ENCODE data around the gene LHCGR. TPM values are rescaled to one million over a fixed set of nuclear protein-coding genes. Genes with fewer than 3 reads are reported as not detected.
"Not testable (repeated sequence)": the region's sequence is repeated elsewhere in the genome, so short reads cannot be mapped to it uniquely, and the experiment has no call there.

Gene LHCGR
- total RNA-seq, 1 donor from 2014 or later, result not detected

DNA sequence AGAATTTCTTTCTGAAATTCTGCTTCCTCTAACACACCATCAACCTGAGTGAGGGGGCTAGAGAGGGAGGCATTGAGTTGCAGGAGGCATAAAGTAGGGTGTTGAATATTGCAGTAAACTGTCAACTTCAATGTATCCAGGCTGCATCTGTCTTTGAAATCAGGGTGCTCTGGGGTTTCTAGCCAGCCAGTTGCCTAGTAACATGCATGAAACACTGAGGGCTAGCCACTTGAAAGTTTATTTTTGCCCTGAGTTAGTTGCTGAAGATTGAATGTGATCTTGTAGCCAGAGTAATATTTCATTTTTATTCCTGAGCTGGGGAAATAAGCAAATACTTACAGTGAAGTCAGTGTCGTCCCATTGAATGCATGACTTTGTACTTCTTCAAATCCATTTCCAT, 41.9 kb downstream of the LHCGR start:
- no peak overlapping the region for H3K27ac Mint-ChIP-seq (ENCODE audit: unreplicated experiment)
- peaks cover 49% of the 10 kb centered on the region for H3K4me1 Mint-ChIP-seq (ENCODE audit: unreplicated experiment)
- H3K27me3 Mint-ChIP-seq (ENCODE audit: unreplicated experiment), result no peaks in the 10 kb centered on the region
- no peak overlapping the region for H3K4me3 Mint-ChIP-seq (ENCODE audit: unreplicated experiment)
- H3K9me3 Mint-ChIP-seq (ENCODE audit: unreplicated experiment), result no peaks in the 10 kb centered on the region
- no peak for DNase-seq (ENCODE audit: extremely low spot score, unreplicated experiment)
- no peaks in the 10 kb centered on the region for H3K36me3 Mint-ChIP-seq (ENCODE audit: unreplicated experiment)
- TF ChIP-seq, protein P1, sequence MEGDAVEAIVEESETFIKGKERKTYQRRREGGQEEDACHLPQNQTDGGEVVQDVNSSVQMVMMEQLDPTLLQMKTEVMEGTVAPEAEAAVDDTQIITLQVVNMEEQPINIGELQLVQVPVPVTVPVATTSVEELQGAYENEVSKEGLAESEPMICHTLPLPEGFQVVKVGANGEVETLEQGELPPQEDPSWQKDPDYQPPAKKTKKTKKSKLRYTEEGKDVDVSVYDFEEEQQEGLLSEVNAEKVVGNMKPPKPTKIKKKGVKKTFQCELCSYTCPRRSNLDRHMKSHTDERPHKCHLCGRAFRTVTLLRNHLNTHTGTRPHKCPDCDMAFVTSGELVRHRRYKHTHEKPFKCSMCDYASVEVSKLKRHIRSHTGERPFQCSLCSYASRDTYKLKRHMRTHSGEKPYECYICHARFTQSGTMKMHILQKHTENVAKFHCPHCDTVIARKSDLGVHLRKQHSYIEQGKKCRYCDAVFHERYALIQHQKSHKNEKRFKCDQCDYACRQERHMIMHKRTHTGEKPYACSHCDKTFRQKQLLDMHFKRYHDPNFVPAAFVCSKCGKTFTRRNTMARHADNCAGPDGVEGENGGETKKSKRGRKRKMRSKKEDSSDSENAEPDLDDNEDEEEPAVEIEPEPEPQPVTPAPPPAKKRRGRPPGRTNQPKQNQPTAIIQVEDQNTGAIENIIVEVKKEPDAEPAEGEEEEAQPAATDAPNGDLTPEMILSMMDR (IDR thresholded peaks at IDR 0.05), result no peak

DNA sequence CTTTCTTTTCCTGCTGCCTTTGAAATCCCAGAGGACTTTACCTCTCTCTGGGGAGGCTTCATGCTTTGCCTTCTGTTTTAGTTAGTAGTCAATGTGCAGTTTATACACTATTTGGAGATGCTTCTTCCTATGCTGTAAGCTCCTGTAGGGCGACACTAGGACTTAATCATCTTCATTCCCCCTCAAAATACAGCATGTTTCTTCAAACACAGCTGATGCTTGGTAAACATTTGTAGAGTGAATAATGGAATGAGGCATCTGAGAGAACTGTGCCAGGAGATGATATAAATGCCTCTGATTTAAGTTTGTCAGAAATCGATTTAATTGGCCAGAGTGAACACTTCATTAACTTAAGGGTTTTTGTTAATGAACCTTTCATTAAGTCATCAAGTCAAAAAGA, 43.4 kb downstream of the LHCGR start:
- no peak for DNase-seq (ENCODE audit: extremely low spot score, unreplicated experiment)
- Mint-ChIP-seq H3K36me3 (ENCODE audit: unreplicated experiment) (no peaks in the 10 kb centered on the region), H3K4me3 (ENCODE audit: unreplicated experiment) (no peak overlapping the region), H3K4me1 (ENCODE audit: unreplicated experiment) (peaks cover 36% of the 10 kb centered on the region), H3K27ac (ENCODE audit: unreplicated experiment) (no peak overlapping the region), H3K9me3 (ENCODE audit: unreplicated experiment) (no peaks in the 10 kb centered on the region), H3K27me3 (ENCODE audit: unreplicated experiment) (no peaks in the 10 kb centered on the region)
- TF ChIP-seq, protein P1 (IDR thresholded peaks at IDR 0.05), result no peak

DNA sequence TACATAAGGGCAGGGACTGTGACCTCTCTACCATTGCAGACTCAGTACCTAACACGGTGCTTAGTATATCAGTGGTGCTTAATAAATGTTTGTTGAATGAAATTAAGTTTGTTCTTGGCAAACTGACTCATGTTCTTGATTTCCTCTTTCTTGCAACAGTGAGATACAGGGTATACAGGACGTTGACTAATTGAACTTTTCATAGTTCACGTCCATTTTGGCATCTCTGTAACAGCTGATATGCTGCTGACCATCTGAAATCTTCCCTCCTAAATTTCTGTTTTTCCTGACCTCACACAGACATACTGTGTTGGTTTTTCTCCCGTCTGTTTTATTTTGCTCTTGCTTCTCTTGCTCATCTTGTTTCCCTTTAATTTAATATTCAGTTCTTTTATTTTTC, 44.2 kb downstream of the LHCGR start:
- no peaks in the 10 kb centered on the region for H3K9me3 Mint-ChIP-seq (ENCODE audit: unreplicated experiment)

DNA sequence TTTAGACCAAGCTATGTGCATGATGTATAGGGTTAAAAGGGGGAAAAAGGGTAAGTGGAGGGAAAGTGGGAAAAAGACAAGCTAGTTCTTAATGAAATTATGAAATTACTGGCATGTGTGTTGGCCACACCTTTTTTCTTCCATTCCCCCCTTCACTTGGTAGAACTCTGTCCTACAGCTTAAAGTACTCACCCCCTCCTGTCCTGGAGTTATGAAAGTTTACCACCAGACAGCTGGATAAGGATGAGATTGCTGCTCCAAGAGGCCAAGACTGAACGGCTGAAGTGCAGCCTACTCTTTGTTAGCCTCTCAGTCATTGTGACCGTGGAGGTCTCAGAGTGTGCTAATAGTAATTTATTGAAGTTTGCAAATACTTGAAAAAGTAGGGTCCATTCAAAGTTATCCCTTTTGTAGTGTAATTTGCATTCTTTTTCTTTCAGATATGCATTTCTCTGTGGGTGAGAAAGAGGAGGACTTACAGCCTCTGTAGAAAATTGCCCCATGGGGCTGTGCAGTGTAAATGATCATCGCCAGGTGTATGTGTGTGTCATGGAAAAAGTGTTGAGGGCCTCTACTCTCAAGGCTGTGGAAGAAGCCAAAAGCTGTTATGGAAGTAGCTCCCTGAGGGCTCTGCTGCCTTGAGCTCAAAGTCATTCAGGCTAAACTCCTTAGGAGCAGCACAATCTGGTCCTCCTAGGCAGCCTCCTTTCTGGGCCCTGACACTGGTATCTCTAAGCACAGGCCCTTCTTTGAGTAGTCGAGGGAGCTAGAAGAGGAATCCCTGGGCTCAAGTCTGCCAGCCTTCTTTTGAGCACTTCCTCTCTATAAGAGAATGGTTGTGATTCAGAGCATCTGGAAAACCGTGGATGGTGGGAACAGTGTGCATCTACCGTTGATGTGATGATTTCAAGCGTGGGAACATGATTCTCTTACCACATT, 46.2 kb downstream of the LHCGR start:
- TF ChIP-seq, protein P1 (IDR thresholded peaks at IDR 0.05), result no peak
- Mint-ChIP-seq H3K4me3 (ENCODE audit: unreplicated experiment) (no peak overlapping the region), H3K27ac (ENCODE audit: unreplicated experiment) (no peak overlapping the region), H3K4me1 (ENCODE audit: unreplicated experiment) (peaks cover 9% of the 10 kb centered on the region), H3K9me3 (ENCODE audit: unreplicated experiment) (peaks cover 3% of the 10 kb centered on the region), H3K36me3 (ENCODE audit: unreplicated experiment) (peaks cover 3% of the 10 kb centered on the region), H3K27me3 (ENCODE audit: unreplicated experiment) (no peaks in the 10 kb centered on the region)
- no peak for DNase-seq (ENCODE audit: extremely low spot score, unreplicated experiment)

More for the DNA sequence above, 44.2 kb downstream of the LHCGR start:
- Mint-ChIP-seq H3K27ac (ENCODE audit: unreplicated experiment) (no peak overlapping the region), H3K36me3 (ENCODE audit: unreplicated experiment) (no peaks in the 10 kb centered on the region), H3K4me3 (ENCODE audit: unreplicated experiment) (no peak overlapping the region), H3K4me1 (ENCODE audit: unreplicated experiment) (peaks cover 28% of the 10 kb centered on the region), H3K27me3 (ENCODE audit: unreplicated experiment) (no peaks in the 10 kb centered on the region)
- no peak for DNase-seq (ENCODE audit: extremely low spot score, unreplicated experiment)
- TF ChIP-seq, protein P1 (IDR thresholded peaks at IDR 0.05), result no peak

DNA sequence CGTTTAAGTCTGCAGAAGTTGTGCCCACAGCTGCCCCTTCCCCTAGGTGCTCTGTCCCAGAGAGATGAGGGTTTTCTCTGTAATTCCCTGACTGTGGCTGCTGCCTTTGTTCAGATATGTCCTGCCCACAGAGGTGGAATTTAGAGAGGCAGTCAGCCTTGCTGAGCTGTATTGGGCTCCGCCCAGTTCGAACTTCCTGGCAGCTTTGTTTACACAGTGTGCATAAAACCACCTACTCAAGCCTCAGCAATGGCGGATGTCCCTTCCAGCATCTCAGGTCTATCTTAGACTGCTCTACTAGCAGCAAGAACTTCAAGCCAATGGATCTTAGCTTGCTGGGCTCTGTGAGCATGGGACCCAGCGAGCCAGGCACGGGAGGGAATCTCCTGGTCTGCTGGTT, 48.1 kb downstream of the LHCGR start:
- no peaks in the 10 kb centered on the region for H3K27me3 Mint-ChIP-seq (ENCODE audit: unreplicated experiment)
- H3K4me1 Mint-ChIP-seq (ENCODE audit: unreplicated experiment), result peaks cover 2% of the 10 kb centered on the region
- no peak overlapping the region for H3K27ac Mint-ChIP-seq (ENCODE audit: unreplicated experiment)
- DNase-seq (ENCODE audit: extremely low spot score, unreplicated experiment), result no peak
- no peak overlapping the region for H3K4me3 Mint-ChIP-seq (ENCODE audit: unreplicated experiment)
- TF ChIP-seq, protein P1 (IDR thresholded peaks at IDR 0.05), result no peak
- peaks cover 12% of the 10 kb centered on the region for H3K9me3 Mint-ChIP-seq (ENCODE audit: unreplicated experiment)
- peaks cover 3% of the 10 kb centered on the region for H3K36me3 Mint-ChIP-seq (ENCODE audit: unreplicated experiment)

DNA sequence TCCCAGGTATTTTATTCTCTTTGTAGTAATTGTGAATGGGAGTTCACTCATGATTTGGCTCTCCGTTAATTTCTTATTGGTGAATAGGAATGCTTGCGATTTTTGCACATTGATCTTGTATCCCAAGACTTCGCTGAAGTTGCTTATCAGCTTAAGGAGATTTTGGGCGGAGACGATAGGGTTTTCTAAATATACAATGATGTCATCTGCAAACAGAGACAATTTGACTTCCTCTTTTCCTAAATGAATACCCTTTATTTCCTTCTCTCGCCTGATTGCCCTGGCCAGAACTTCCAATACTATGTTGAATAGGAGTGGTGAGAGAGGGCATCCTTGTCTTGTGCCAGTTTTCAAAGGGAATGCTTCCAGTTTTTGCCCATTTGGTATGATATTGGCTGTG, 51.9 kb downstream of the LHCGR start:
- not testable (repeated sequence) for H3K27ac Mint-ChIP-seq (ENCODE audit: unreplicated experiment); H3K4me3 Mint-ChIP-seq (ENCODE audit: unreplicated experiment); H3K36me3 Mint-ChIP-seq (ENCODE audit: unreplicated experiment); H3K27me3 Mint-ChIP-seq (ENCODE audit: unreplicated experiment); DNase-seq (ENCODE audit: extremely low spot score, unreplicated experiment); H3K4me1 Mint-ChIP-seq (ENCODE audit: unreplicated experiment)
- peaks cover 12% of the 10 kb centered on the region for H3K9me3 Mint-ChIP-seq (ENCODE audit: unreplicated experiment)

All from osteocyte (in vitro differentiated cells).